Measurements from ENCODE around the gene ASTN2.

DNA sequence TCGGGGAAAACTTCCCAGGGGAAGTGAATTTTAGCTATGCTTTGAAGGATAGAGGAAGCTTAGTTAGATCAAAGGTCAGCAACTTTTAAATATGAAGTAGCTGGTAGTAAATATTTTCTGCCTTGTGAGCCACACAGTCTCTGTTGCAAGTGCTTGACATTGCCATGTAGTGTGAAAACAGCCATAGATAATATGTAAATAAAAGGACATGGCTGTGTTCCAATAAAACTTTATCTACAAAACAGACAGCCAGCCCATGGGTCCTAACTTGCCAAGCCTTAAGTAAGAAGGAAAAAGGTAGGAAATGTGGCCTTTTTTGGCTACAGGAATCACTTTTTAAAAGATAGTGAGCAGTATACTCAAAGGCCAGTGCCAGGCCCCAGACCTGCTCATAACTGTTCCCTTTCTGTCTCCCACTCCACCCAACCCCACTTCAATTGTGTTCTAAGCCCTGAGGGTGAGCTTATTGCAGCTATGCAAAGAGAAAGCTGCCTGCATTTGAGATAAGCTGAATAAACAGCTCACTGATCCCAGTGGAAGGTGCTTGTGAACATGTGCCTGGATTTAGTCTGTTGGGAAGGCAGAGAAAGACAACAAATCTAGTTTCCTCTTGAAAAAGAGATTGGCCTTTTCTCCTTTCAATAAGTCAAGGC is 840.7 kb downstream of the ASTN2 start:
- TF ChIP-seq, protein P1, sequence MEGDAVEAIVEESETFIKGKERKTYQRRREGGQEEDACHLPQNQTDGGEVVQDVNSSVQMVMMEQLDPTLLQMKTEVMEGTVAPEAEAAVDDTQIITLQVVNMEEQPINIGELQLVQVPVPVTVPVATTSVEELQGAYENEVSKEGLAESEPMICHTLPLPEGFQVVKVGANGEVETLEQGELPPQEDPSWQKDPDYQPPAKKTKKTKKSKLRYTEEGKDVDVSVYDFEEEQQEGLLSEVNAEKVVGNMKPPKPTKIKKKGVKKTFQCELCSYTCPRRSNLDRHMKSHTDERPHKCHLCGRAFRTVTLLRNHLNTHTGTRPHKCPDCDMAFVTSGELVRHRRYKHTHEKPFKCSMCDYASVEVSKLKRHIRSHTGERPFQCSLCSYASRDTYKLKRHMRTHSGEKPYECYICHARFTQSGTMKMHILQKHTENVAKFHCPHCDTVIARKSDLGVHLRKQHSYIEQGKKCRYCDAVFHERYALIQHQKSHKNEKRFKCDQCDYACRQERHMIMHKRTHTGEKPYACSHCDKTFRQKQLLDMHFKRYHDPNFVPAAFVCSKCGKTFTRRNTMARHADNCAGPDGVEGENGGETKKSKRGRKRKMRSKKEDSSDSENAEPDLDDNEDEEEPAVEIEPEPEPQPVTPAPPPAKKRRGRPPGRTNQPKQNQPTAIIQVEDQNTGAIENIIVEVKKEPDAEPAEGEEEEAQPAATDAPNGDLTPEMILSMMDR (IDR thresholded peaks at IDR 0.05), result no peak
- TF ChIP-seq POLR2A (IDR thresholded peaks at IDR 0.05), result no peak

Data from thyroid gland (tissue), 4 donors.